Stimulated activated CD4-positive, alpha-beta T cell treated with anti-CD3 and anti-CD28 coated beads, Interleukin-4, amount 100 ng/mL, for 1 hour (primary cell): ENCODE results near the gene CDX4.
"Not testable (repeated sequence)": the region's sequence is repeated elsewhere in the genome, so short reads cannot be mapped to it uniquely, and the experiment has no call there.

ENCODE experiments used
- DNase-seq: peaks from one replicate; pipeline ENCODE4 v3.0.0-alpha.2; 2020

Gene CDX4

GRCh38 chrX:73446831-73447230, at the start of gene CDX4:
TSS of gene CDX4 (plus strand) at chrX:73447053. CDS start at chrX:73447254, 201 bp downstream.
- DNase-seq, result no peak

- no peak for DNase-seq
Measured at GRCh38 chrX:73398185-73398914, 48.5 kb upstream of the CDX4 start.

- no peak for DNase-seq
Measured at GRCh38 chrX:73400136-73400748, 46.6 kb upstream of the CDX4 start.

GRCh38 chrX:73401591-73402266, 45.1 kb upstream of the CDX4 start:
- no peak for DNase-seq

GRCh38 chrX:73412930-73413329, 33.9 kb upstream of the CDX4 start:
- no peak for DNase-seq

- no peak for DNase-seq
Measured at GRCh38 chrX:73447311-73447794, 500 bp downstream of the CDX4 start.

GRCh38 chrX:73448379-73448778, 1.5 kb downstream of the CDX4 start:
- DNase-seq, result no peak

- DNase-seq, result no peak
Measured at GRCh38 chrX:73455171-73455570, 8.3 kb downstream of the CDX4 start.

GRCh38 chrX:73457306-73457705, 10.5 kb downstream of the CDX4 start:
- DNase-seq, result no peak

GRCh38 chrX:73468376-73468775, 21.5 kb downstream of the CDX4 start:
- DNase-seq, result no peak

GRCh38 chrX:73478961-73479360, 32.1 kb downstream of the CDX4 start:
- no peak for DNase-seq

GRCh38 chrX:73481521-73481920, 34.7 kb downstream of the CDX4 start:
- no peak for DNase-seq

GRCh38 chrX:73490661-73491060, 43.8 kb downstream of the CDX4 start:
- no peak for DNase-seq

- DNase-seq, result not testable (repeated sequence)
Measured at GRCh38 chrX:73492178-73492577, 45.3 kb downstream of the CDX4 start.
